Psoas muscle (tissue), 8 donors: ENCODE results near the gene PHTF1. TPM values are rescaled to one million over a fixed set of nuclear protein-coding genes. Genes with fewer than 3 reads are reported as not detected.
"Not testable (repeated sequence)": the region's sequence is repeated elsewhere in the genome, so short reads cannot be mapped to it uniquely, and the experiment has no call there.

Experiments used
- ATAC-seq, 4 donors: fragments of 200-7000 bp; cut with Tn5 transposase; one replicate each; pipeline ENCODE4 v1.9.1; 2020; ENCODE audit warnings: moderate library complexity in 3 of 4, mild to moderate bottlenecking in 2 of 4
- DNase-seq, 2 donors: peaks; one replicate each; pipeline ENCODE4 v3.0.0-alpha.2; 2020
- H3K27ac ChIP-seq: fragments of 200-600 bp; one replicate; pipeline ENCODE4 v1.8.0; 2022
- H3K27me3 ChIP-seq, 3 donors: fragments of 200-600 bp in 1 of 3; one replicate each; pipeline versions ENCODE4 v1.6.1 to v1.8.0; 2013 to 2022; ENCODE audit warnings: low read length in 2 of 3, mild to moderate bottlenecking in 2 of 3, moderate library complexity in 1 of 3; ENCODE audit not compliant: insufficient read depth in 3 of 3
- H3K36me3 ChIP-seq, 2 donors: fragments of 200-600 bp in 1 of 2; one replicate each; pipeline versions ENCODE4 v1.6.1 to v1.8.0; 2013 to 2022; ENCODE audit warnings: low read depth in 1 of 2, mild to moderate bottlenecking in 1 of 2, moderate library complexity in 1 of 2; ENCODE audit not compliant: insufficient read depth in 1 of 2
- H3K4me1 ChIP-seq: fragments of 200-600 bp; one replicate; pipeline ENCODE4 v1.8.0; 2022
- H3K4me3 ChIP-seq: fragments of 200-600 bp; one replicate; pipeline ENCODE4 v1.8.0; 2022; ENCODE audit warnings: mild to moderate bottlenecking
- H3K9me3 ChIP-seq: fragments of 200-600 bp; one replicate; pipeline ENCODE4 v1.8.0; 2022
- WGBS, 3 donors: extraction: QIAGEN DNeasy Blood & Tissue Kit; methylation state at CpG; one replicate each; pipeline versions ENCODE4 v1.1.6 to v1.1.7; 2013; 5-methylcytosine and 5-hydroxymethylcytosine counted together
- intact Hi-C, 2 donors: fragments of 100-400 bp; cut with DNase I; formaldehyde crosslinking; loops; one replicate each; pipeline versions ENCODE4 v1.11.0 to v1.14.2; 2022
- polyA plus RNA-seq, 3 donors: library from polyadenylated mRNA; stranded (reverse); fragments of 200-250 nt; gene quantifications; one replicate each; pipeline ENCODE4 v1.2.3, GENCODE V29; 2013
- total RNA-seq, 4 donors: library from RNA; stranded (reverse); fragmentation: NEBNext Ultra II Directional in 2 of 4; extraction: Animal tissue kit (Norgen Biotek cat#: 25700) in 2 of 4; gene quantifications; one replicate each; pipeline versions ENCODE4 v1.2.1 to v1.2.4, GENCODE V29; 2021 to 2023
- TF ChIP-seq, protein P1 (sequence below): fragments of 200-600 bp; IDR thresholded peaks from one replicate; pipeline ENCODE4 v1.8.0; 2022; ENCODE audit warnings: antibody characterized with exemption
- donor health status: healthy with polysubstance abuse.
- donor health status: DM: no; HTN: no; CAD: no; lungs with moderate emphysema.
- donor health status: Bipolar disorder and iron deficiency.
- donor health status: healthy.
- donor health status: DM: yes; HTN: yes; CAD: no.
- donor health status: DM: no; HTN: no; CAD: no.
- donor health status: DM: no; HTN: no; CAD: no.
- donor health status: DM: yes; HTN: yes; CAD: no.

The PHTF1 gene
- total and polyA plus RNA-seq, 7 donors = 6.0 to 14.0 (median 9.4) TPM

DNA sequence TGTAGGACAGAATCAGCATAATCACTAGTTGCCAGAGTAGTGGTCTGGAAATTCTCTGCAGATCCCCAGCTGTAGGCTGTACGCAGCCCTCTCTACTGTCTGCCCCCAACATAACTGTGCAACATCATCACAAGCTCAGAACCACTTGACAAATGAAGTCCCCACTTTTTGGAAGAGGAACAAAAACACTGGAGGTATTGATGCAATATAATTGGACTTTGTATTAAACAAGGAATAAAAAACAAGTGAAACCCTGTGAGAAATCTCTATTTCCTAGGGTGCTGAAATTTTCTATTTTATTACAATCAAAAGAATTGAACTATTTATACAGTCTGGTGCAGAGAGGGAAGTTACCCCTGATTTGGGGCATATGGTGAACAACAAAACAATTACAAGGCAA is 15.2 kb downstream of the PHTF1 start:
- Histone ChIP-seq H3K9me3 (no peaks in the 10 kb centered on the region), H3K27me3 (no peaks in the 10 kb centered on the region), H3K36me3 (peaks cover 2 to 33% of the 10 kb centered on the region in 2 donors), H3K4me3 (no peak overlapping the region), H3K4me1 (no peaks in the 10 kb centered on the region), H3K27ac (no peak overlapping the region)
- intact Hi-C loops = no loop called here
- TF ChIP-seq, protein P1, sequence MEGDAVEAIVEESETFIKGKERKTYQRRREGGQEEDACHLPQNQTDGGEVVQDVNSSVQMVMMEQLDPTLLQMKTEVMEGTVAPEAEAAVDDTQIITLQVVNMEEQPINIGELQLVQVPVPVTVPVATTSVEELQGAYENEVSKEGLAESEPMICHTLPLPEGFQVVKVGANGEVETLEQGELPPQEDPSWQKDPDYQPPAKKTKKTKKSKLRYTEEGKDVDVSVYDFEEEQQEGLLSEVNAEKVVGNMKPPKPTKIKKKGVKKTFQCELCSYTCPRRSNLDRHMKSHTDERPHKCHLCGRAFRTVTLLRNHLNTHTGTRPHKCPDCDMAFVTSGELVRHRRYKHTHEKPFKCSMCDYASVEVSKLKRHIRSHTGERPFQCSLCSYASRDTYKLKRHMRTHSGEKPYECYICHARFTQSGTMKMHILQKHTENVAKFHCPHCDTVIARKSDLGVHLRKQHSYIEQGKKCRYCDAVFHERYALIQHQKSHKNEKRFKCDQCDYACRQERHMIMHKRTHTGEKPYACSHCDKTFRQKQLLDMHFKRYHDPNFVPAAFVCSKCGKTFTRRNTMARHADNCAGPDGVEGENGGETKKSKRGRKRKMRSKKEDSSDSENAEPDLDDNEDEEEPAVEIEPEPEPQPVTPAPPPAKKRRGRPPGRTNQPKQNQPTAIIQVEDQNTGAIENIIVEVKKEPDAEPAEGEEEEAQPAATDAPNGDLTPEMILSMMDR = no peak
- WGBS, 3 donors = 96 to 97% (median 97%) methylated on average over 1 of the region's 1 CpG
- DNase-seq = no peak
- no peak for ATAC-seq

DNA sequence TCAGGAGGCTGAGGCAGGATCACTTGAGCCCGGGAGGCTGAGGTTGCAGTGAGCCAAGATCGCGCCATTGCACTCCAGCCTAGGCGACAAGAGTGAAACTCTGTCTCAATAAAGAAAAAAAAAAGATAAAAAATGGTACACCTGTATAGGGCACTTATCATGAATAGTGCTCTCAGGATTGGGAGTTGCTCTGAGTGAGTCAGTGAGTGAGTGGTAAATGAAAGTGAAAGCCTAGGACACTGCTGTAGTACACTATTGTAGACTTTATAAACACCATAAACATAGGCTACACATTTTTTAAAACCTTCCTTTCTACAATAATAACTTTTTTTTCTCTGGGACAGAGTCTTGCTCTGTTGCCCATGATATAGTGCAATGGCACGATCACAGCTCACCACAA is 16.8 kb downstream of the PHTF1 start:
- no peak for ATAC-seq
- peaks cover 2 to 41% of the 10 kb centered on the region in 2 donors for H3K36me3 ChIP-seq

GRCh38 chr1:113734357-113735055 is 24.8 kb downstream of the PHTF1 start:
- Histone ChIP-seq H3K4me1 (no peaks in the 10 kb centered on the region), H3K27me3 (no peaks in the 10 kb centered on the region), H3K9me3 (no peaks in the 10 kb centered on the region), H3K4me3 (no peak overlapping the region), H3K36me3 (peaks cover 0 to 62% of the 10 kb centered on the region in 2 donors), H3K27ac (no peak overlapping the region)
- 97 to 100% (median 97%) methylated on average over 2 of the region's 2 CpGs for WGBS, 3 donors
- intact Hi-C loops = no loop called here
- DNase-seq (no peak), ATAC-seq (no peak)
- TF ChIP-seq, protein P1 = no peak

More for the DNA sequence above, 16.8 kb downstream of the PHTF1 start:
- H3K4me3 ChIP-seq = no peak overlapping the region
- TF ChIP-seq, protein P1 = no peak
- intact Hi-C loops = no loop called here
- no peaks in the 10 kb centered on the region for H3K4me1 ChIP-seq
- WGBS, 3 donors = 96 to 98% (median 96%) methylated on average over 5 of the region's 5 CpGs
- H3K9me3 ChIP-seq = no peaks in the 10 kb centered on the region
- H3K27ac ChIP-seq = no peak overlapping the region
- DNase-seq = no peak
- no peaks in the 10 kb centered on the region for H3K27me3 ChIP-seq

DNA sequence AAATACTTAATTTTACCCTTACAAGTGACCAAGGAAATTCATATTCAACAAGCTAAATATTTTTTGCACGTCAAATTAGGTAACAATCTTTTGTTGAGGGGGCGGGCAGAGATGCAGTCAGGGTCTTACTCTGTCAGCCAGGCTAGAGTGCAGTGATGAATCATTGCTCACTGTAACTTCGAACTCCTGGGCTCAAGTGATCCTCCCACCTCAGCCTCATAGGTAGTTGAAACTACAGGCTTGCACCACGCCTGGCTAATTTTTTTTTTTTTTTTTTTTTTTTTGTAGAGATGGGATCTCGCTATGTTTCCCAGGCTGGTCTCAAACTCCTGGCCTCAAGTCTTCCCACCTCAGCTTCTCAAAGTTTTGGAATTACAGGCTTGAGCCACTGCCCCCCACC is 26.5 kb downstream of the PHTF1 start:
- no peaks in the 10 kb centered on the region for H3K27me3 ChIP-seq
- H3K36me3 ChIP-seq = peaks cover 0 to 55% of the 10 kb centered on the region in 2 donors
- no peaks in the 10 kb centered on the region for H3K9me3 ChIP-seq
- 91 to 94% (median 92%) methylated on average over 5 of the region's 5 CpGs for WGBS, 3 donors
- DNase-seq = no peak
- intact Hi-C loops = no loop called here
- ATAC-seq = no peak
- TF ChIP-seq, protein P1 = no peak
- no peak overlapping the region for H3K4me3 ChIP-seq
- no peak overlapping the region for H3K27ac ChIP-seq
- H3K4me1 ChIP-seq = no peaks in the 10 kb centered on the region

DNA sequence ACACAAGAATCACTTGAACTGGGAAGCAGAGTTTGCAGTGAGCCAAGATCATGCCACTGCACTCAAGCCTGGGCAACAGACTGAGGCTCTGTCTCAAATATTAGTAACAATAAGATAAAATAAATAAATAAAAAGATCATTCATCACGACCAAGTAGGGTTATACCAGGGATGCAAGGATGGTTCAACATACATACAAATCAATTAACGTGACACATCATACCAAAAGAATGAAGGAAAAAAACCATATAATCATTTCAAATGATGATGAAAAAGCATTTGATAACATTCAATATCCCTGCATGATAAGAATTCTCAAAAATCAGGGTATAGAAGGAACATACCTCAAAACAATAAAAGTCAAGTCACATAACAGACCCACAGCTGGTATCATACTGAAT is 38.3 kb downstream of the PHTF1 start:
- no peaks in the 10 kb centered on the region for H3K9me3 ChIP-seq
- no peak overlapping the region for H3K27ac ChIP-seq
- no peak for DNase-seq
- WGBS, 3 donors = 97 to 100% (median 98%) methylated on average over 2 of the region's 2 CpGs
- H3K36me3 ChIP-seq = peaks cover 0 to 34% of the 10 kb centered on the region in 2 donors
- intact Hi-C loops = no loop called here
- H3K4me1 ChIP-seq = no peaks in the 10 kb centered on the region
- ATAC-seq = no peak
- no peaks in the 10 kb centered on the region for H3K27me3 ChIP-seq
- no peak overlapping the region for H3K4me3 ChIP-seq
- TF ChIP-seq, protein P1 = no peak

DNA sequence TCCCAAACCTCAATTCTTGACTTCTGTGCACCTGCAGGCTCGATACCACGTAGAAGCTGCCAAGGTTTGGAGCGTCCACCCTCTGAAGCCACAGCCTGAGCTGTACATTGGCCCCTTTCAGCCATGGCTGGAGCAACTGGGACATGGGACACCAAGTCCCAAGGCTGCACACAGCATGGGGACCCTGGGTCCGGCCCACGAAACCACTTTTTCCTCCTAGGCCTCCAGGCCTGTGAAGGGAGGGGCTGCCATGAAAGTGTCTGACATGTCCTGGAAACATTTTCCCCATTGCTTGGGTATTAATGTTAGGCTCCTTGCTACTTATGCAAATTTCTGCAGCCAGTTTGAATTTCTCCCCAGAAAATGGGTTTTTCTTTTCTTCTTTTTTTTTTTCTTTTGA is 40.7 kb downstream of the PHTF1 start:
- H3K4me3 ChIP-seq, H3K4me1 ChIP-seq, H3K27ac ChIP-seq, DNase-seq, intact Hi-C loops, ATAC-seq, H3K9me3 ChIP-seq, H3K27me3 ChIP-seq: not testable (repeated sequence)
- peaks cover under 1 to 23% of the 10 kb centered on the region in 2 donors for H3K36me3 ChIP-seq
- 99 to 100% (median 100%) methylated on average over 5 of the region's 5 CpGs for WGBS, 3 donors

- H3K27me3 ChIP-seq = not testable (repeated sequence)
- WGBS, 3 donors = 92 to 95% (median 92%) methylated on average over 6 of the region's 6 CpGs
These were observed 41.8 kb downstream of the PHTF1 start for GRCh38 chr1:113717506-113717905.

More at GRCh38 chr1:113717506-113717905, 41.8 kb downstream of the PHTF1 start:
- ATAC-seq, H3K4me1 ChIP-seq, DNase-seq, H3K9me3 ChIP-seq, intact Hi-C loops, H3K4me3 ChIP-seq, H3K27ac ChIP-seq: not testable (repeated sequence)
- peaks cover 3 to 23% of the 10 kb centered on the region in 2 donors for H3K36me3 ChIP-seq
